CD14-positive monocyte (primary cell): ENCODE data around the gene PTRHD1. TPM values are rescaled to one million over a fixed set of nuclear protein-coding genes. Genes with fewer than 3 reads are reported as not detected.

ENCODE experiments used
- DNase-seq, 3 donors: peaks; one replicate each; pipeline ENCODE4 v3.0.0-alpha.2; 2011 to 2022
- H2AFZ ChIP-seq: 2 replicates; pipeline ENCODE4 v1.6.0; 2012; ENCODE audit warnings: mild to moderate bottlenecking, low read depth, low read length, inconsistent platforms; ENCODE audit not compliant: insufficient read depth, poor library complexity, severe bottlenecking
- H3K27ac ChIP-seq, 2 donors: 1 replicate in 1 of 2; 2 replicates in 1 of 2; pipeline ENCODE4 v1.5.1; 2012 to 2013; ENCODE audit warnings: low read length in 2 of 2, control low read depth in 1 of 2, inconsistent platforms in 1 of 2, low read depth in 1 of 2, mild to moderate bottlenecking in 1 of 2
- H3K27me3 ChIP-seq, 2 donors: one replicate each; pipeline versions ENCODE4 v1.6.0 to v1.6.1; 2011 to 2013; ENCODE audit warnings: low read length in 2 of 2; ENCODE audit not compliant: control insufficient read depth in 2 of 2, insufficient read depth in 2 of 2
- H3K36me3 ChIP-seq, 2 donors: replicated peaks in 1 of 2; 1 replicate in 1 of 2; 2 replicates in 1 of 2; pipeline versions ENCODE4 v1.5.1 to v1.6.1; 2012 to 2013; ENCODE audit warnings: low read length in 2 of 2, control low read depth in 1 of 2, inconsistent platforms in 1 of 2, mild to moderate bottlenecking in 1 of 2; ENCODE audit not compliant: insufficient read depth in 2 of 2, control insufficient read depth in 1 of 2
- H3K4me1 ChIP-seq, 2 donors: 1 replicate in 1 of 2; 2 replicates in 1 of 2; pipeline versions ENCODE4 v1.5.1 to v1.6.1; 2012 to 2013; ENCODE audit warnings: low read length in 2 of 2, control low read depth in 1 of 2, inconsistent platforms in 1 of 2, mild to moderate bottlenecking in 1 of 2, moderate library complexity in 1 of 2; ENCODE audit not compliant: insufficient read depth in 2 of 2, control insufficient read depth in 1 of 2
- H3K4me2 ChIP-seq: replicated peaks from 2 replicates; pipeline ENCODE3; 2012; ENCODE audit warnings: low read length, moderate library complexity, mild to moderate bottlenecking; ENCODE audit not compliant: poor library complexity, severe bottlenecking; ENCODE audit errors: extremely low read depth
- H3K4me3 ChIP-seq, 3 experiments: fragments of 200-600 bp in 1 of 3; sonication (generic) in 1 of 3; replicated peaks in 1 of 3; 1 replicate in 2 of 3; 2 replicates in 1 of 3; pipeline ENCODE4 v1.5.1; 2011 to 2013; ENCODE audit warnings: low read length in 3 of 3, mild to moderate bottlenecking in 3 of 3, control low read depth in 2 of 3, low read depth in 2 of 3, inconsistent platforms in 1 of 3, moderate library complexity in 1 of 3
- H3K79me2 ChIP-seq: 2 replicates; pipeline ENCODE4 v1.6.0; 2012; ENCODE audit warnings: mild to moderate bottlenecking, control low read depth, inconsistent platforms, low read length, moderate library complexity; ENCODE audit not compliant: insufficient read depth
- H3K9ac ChIP-seq: 2 replicates; pipeline ENCODE4 v1.6.0; 2017; ENCODE audit warnings: low read length, mild to moderate bottlenecking; ENCODE audit not compliant: insufficient read depth, poor library complexity, severe bottlenecking
- H3K9me3 ChIP-seq, 2 donors: replicated peaks in 1 of 2; 1 replicate in 1 of 2; 2 replicates in 1 of 2; pipeline versions ENCODE4 v1.5.1 to v1.6.1; 2012 to 2013; ENCODE audit warnings: low read length in 2 of 2, control low read depth in 1 of 2; ENCODE audit not compliant: control insufficient read depth in 1 of 2, insufficient read depth in 1 of 2
- H4K20me1 ChIP-seq: 2 replicates; pipeline ENCODE4 v1.6.0; 2012; ENCODE audit warnings: mild to moderate bottlenecking, low read length, control low read depth, moderate library complexity; ENCODE audit not compliant: insufficient read depth
- H3K27ac Mint-ChIP-seq, 7 donors: one replicate each; pipeline ENCODE4 v1.8.0; 2020; ENCODE audit warnings: mild to moderate bottlenecking in 7 of 7, mixed read lengths in 7 of 7, moderate library complexity in 6 of 7, inconsistent platforms in 2 of 7
- H3K27me3 Mint-ChIP-seq, 3 donors: one replicate each; pipeline ENCODE4 v1.8.0; 2021 to 2022; ENCODE audit warnings: low read depth in 3 of 3, mild to moderate bottlenecking in 3 of 3, mixed read lengths in 3 of 3, moderate library complexity in 3 of 3, inconsistent platforms in 1 of 3
- H3K36me3 Mint-ChIP-seq, 2 donors: one replicate each; pipeline ENCODE4 v1.8.0; 2020; ENCODE audit warnings: mixed read lengths in 2 of 2, inconsistent platforms in 1 of 2, mild to moderate bottlenecking in 1 of 2
- H3K4me1 Mint-ChIP-seq: one replicate; pipeline ENCODE4 v1.8.0; 2020; ENCODE audit warnings: mild to moderate bottlenecking, mixed read lengths
- H3K4me3 Mint-ChIP-seq, 2 donors: one replicate each; pipeline ENCODE4 v1.8.0; 2020; ENCODE audit warnings: mild to moderate bottlenecking in 2 of 2, mixed read lengths in 2 of 2, moderate library complexity in 1 of 2
- H3K9me3 Mint-ChIP-seq, 7 donors: one replicate each; pipeline ENCODE4 v1.8.0; 2020 to 2022; ENCODE audit warnings: mixed read lengths in 7 of 7, mild to moderate bottlenecking in 6 of 7, moderate library complexity in 6 of 7, inconsistent platforms in 2 of 7
- CTCF ChIP-seq: fragments of 200-600 bp; IDR thresholded peaks from one replicate; pipeline ENCODE4 v1.8.0; 2022; ENCODE audit warnings: antibody characterized with exemption, mild to moderate bottlenecking
- WGBS: methylation state at CpG from one replicate; pipeline ENCODE4 v1.1.5; 2013; ENCODE audit warnings: missing lambda C conversion rate; ENCODE audit not compliant: insufficient coverage; 5-methylcytosine and 5-hydroxymethylcytosine counted together
- intact Hi-C, 2 donors: fragments of 100-400 bp; cut with micrococcal nuclease; formaldehyde crosslinking; loops; one replicate each; pipeline versions ENCODE4 v1.15.0 to v1.15.1; 2023
- polyA plus RNA-seq, 3 donors: library from polyadenylated mRNA; depleted of rRNA in 1 of 3; unstranded in 2 of 3; stranded (reverse) in 1 of 3; fragments of 300-500 nt in 2 of 3; fragments of >200 nt in 1 of 3; fragmentation: Illumina TruSeq in 2 of 3; gene quantifications; 1 replicate in 2 of 3; 2 replicates in 1 of 3; pipeline ENCODE4 v1.2.3, GENCODE V29; 2012 to 2021

The PTRHD1 gene
- polyA plus RNA-seq, 3 donors, result 20.3 to 86.2 (median 78.6) TPM

GRCh38 chr2:24756789-24757188 is 36.4 kb downstream of the PTRHD1 start:
- Histone ChIP-seq H3K4me1 (no peaks in the 10 kb centered on the region), H3K9ac (no peak overlapping the region), H3K79me2 (no peaks in the 10 kb centered on the region), H3K27me3 (no peaks in the 10 kb centered on the region), H3K27ac (no peak overlapping the region), H3K4me3 (no peak overlapping the region), H2AFZ (no peak overlapping the region), H4K20me1 (peaks cover 3% of the 10 kb centered on the region), H3K9me3 (no peaks in the 10 kb centered on the region), H3K4me2 (no peak overlapping the region), H3K36me3 (peaks cover 75 to 95% of the 10 kb centered on the region in 2 donors)
- Mint-ChIP-seq H3K4me1 (no peaks in the 10 kb centered on the region), H3K36me3 (peaks cover 27 to 42% of the 10 kb centered on the region in 2 donors), H3K4me3 (no peak overlapping the region), H3K27ac (no peak overlapping the region), H3K9me3 (no peaks in the 10 kb centered on the region), H3K27me3 (no peaks in the 10 kb centered on the region)
- WGBS, result no CpG with 5 or more reads among the region's 1 CpG
- intact Hi-C loops, result no loop called here
- no peak for DNase-seq
- TF ChIP-seq CTCF, result no peak

- no peaks in the 10 kb centered on the region for H3K79me2 ChIP-seq
- peaks cover 67 to 91% of the 10 kb centered on the region in 2 donors for H3K36me3 ChIP-seq
These were observed 38.0 kb downstream of the PTRHD1 start for GRCh38 chr2:24754985-24755705.

More at GRCh38 chr2:24754985-24755705, 38.0 kb downstream of the PTRHD1 start:
- Mint-ChIP-seq H3K27ac (no peak overlapping the region), H3K27me3 (no peaks in the 10 kb centered on the region), H3K4me3 (no peak overlapping the region), H3K4me1 (no peaks in the 10 kb centered on the region), H3K36me3 (peaks cover 20 to 32% of the 10 kb centered on the region in 2 donors), H3K9me3 (no peaks in the 10 kb centered on the region)
- no peak for DNase-seq
- Histone ChIP-seq H3K4me2 (no peak overlapping the region), H2AFZ (no peak overlapping the region), H3K4me1 (no peaks in the 10 kb centered on the region), H3K9me3 (no peaks in the 10 kb centered on the region), H4K20me1 (peaks cover 3% of the 10 kb centered on the region), H3K9ac (no peak overlapping the region), H3K27ac (no peak overlapping the region), H3K27me3 (no peaks in the 10 kb centered on the region), H3K4me3 (no peak overlapping the region)
- intact Hi-C loops, result no loop called here
- no peak for TF ChIP-seq CTCF
- no CpG with 5 or more reads among the region's 3 CpGs for WGBS
